ENCODE data around the gene EGFLAM.

DNA sequence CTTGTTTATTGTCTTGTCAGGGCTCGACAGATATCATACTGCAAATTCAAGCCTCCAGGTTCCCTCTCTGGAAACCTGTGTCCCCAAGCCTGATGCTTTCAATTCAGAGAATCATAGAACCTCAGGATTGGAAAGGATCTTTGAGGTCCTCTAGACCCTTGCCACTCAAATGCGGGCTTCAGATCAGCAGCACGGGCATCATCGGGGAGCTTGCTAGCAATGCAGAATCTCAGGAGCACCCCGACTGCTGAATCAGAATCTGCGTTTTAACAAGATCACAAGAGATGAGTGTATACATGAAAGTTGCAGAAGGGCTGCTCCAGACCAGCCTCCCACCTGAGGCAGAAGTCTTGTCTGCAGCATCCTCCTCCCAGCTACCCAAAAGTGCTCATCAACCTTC lies 13.1 kb upstream of the EGFLAM start:
- TF ChIP-seq, protein P1, sequence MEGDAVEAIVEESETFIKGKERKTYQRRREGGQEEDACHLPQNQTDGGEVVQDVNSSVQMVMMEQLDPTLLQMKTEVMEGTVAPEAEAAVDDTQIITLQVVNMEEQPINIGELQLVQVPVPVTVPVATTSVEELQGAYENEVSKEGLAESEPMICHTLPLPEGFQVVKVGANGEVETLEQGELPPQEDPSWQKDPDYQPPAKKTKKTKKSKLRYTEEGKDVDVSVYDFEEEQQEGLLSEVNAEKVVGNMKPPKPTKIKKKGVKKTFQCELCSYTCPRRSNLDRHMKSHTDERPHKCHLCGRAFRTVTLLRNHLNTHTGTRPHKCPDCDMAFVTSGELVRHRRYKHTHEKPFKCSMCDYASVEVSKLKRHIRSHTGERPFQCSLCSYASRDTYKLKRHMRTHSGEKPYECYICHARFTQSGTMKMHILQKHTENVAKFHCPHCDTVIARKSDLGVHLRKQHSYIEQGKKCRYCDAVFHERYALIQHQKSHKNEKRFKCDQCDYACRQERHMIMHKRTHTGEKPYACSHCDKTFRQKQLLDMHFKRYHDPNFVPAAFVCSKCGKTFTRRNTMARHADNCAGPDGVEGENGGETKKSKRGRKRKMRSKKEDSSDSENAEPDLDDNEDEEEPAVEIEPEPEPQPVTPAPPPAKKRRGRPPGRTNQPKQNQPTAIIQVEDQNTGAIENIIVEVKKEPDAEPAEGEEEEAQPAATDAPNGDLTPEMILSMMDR (IDR thresholded peaks at IDR 0.05; ENCODE audit: poor library complexity): no peak
- TF ChIP-seq EZH2phosphoT487 (IDR thresholded peaks at IDR 0.05; ENCODE audit: low read depth, severe bottlenecking, unreplicated experiment) (no peak), EZH2 (IDR thresholded peaks at IDR 0.05; ENCODE audit: borderline replicate concordance) (no peak)
